ENCODE measurements around the gene NRSN2. TPM values are rescaled to one million over a fixed set of nuclear protein-coding genes. Genes with fewer than 3 reads are reported as not detected.

The NRSN2 gene
- total RNA-seq, 1 donor from 2014 or later, result 17.3 TPM

DNA sequence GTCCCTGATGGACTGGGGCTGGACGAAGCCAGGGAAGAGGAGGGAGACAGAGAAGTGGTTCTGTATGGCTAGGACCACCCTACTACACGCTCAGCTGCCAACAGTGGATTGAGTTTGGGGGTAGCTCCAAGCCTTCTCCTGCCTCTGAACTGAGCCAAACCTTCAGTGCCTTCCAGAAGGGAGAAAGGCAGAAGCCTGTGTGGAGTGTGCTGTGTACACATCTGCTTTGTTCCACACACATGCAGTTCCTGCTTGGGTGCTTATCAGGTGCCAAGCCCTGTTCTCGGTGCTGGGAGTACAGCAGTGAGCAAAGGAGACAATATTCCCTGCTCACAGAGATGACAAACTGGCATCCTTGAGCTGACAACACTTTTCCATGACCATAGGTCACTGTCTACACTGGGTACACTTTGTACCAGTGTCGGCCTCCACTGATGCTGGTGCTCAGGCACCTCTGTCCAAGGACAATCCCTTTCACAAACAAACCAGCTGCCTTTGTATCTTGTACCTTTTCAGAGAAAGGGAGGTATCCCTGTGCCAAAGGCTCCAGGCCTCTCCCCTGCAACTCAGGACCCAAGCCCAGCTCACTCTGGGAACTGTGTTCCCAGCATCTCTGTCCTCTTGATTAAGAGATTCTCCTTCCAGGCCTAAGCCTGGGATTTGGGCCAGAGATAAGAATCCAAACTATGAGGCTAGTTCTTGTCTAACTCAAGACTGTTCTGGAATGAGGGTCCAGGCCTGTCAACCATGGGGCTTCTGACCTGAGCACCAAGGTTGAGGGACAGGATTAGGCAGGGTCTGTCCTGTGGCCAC, 49.9 kb downstream of the NRSN2 start:
- DNase-seq (no peak), ATAC-seq (peak in 1 of 2 donors; percentile 18)
- Histone ChIP-seq H3K27ac (no peak overlapping the region), H3K36me3 (peaks cover 64% of the 10 kb centered on the region), H3K4me1 (no peaks in the 10 kb centered on the region), H3K9me3 (no peaks in the 10 kb centered on the region), H3K27me3 (ENCODE audit: low read depth) (no peaks in the 10 kb centered on the region), H3K4me3 (no peak overlapping the region)
- intact Hi-C loops (cut with DNase I), result no loop called here
- TF ChIP-seq, protein P1, sequence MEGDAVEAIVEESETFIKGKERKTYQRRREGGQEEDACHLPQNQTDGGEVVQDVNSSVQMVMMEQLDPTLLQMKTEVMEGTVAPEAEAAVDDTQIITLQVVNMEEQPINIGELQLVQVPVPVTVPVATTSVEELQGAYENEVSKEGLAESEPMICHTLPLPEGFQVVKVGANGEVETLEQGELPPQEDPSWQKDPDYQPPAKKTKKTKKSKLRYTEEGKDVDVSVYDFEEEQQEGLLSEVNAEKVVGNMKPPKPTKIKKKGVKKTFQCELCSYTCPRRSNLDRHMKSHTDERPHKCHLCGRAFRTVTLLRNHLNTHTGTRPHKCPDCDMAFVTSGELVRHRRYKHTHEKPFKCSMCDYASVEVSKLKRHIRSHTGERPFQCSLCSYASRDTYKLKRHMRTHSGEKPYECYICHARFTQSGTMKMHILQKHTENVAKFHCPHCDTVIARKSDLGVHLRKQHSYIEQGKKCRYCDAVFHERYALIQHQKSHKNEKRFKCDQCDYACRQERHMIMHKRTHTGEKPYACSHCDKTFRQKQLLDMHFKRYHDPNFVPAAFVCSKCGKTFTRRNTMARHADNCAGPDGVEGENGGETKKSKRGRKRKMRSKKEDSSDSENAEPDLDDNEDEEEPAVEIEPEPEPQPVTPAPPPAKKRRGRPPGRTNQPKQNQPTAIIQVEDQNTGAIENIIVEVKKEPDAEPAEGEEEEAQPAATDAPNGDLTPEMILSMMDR (IDR thresholded peaks at IDR 0.05), result no peak

DNA sequence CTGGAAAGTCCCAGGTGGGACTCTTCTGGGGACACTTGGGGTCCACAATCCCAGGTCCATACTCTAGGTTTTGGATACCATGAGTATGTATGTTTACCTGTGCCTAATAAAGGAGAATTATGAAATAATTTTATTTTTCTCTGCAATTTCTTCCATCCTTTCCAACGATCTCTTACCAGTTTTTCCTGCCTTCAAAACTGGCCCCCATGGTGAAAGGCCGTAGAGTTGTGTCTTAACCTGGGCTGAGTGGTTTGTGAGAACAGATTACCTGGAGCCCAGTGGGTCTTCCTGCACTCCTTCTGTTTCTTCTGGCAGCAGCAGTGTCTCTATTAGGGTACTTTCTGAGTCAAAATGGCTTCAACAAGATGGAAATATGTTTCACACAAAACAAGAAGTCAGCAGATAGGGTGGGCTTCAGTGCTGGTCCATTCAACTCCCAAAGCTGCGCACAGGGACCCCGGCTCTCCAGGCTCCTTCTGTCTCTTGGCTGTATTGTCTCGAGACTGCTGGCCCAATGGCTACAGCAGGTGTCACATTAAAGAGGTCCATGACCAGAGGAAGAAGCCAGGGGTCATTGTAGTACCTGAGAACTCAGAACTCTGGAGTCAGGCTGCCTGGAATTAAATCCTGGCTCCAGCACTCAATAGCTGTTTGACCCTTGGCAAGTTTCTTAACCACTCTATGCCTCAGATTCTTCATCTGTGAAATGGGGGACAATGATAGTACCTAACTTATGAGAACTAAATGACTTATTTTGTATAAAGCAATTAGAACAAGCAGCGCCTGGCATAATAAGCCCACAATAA, 50.7 kb downstream of the NRSN2 start:
- Histone ChIP-seq H3K4me3 (no peak overlapping the region), H3K27ac (no peak overlapping the region), H3K36me3 (peaks cover 56% of the 10 kb centered on the region), H3K27me3 (ENCODE audit: low read depth) (no peaks in the 10 kb centered on the region), H3K4me1 (no peaks in the 10 kb centered on the region), H3K9me3 (no peaks in the 10 kb centered on the region)
- DNase-seq (no peak), ATAC-seq (no peak)
- intact Hi-C loops (cut with DNase I), result no loop called here
- TF ChIP-seq, protein P1 (IDR thresholded peaks at IDR 0.05), result no peak

DNA sequence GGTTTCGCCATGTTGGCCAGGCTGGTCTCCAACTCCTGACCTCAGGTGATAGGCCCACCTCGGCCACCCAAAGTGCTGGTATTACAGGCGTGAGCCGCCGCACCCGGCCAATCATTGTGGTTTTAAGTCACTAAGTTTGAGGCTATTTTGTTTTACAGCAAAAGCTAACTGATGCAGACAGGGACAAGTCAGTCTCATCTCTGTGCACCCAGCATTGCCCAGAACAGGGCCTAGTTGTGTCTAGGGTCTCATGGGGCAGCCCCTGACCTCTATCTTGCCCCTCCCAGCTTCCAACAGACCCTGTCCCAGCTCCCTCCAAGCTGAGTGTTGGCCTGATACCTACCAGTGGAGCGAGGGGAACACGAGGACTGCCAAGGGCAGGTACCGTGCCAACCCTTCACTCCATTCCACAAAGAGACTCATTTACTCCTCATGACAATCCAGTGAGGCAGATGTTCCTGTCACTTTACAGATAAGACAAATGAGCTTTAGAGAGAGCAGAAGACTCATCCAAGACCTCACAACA, 52.3 kb downstream of the NRSN2 start:
- intact Hi-C loops (cut with DNase I), result no loop called here
- H3K4me3 ChIP-seq, result no peak overlapping the region

DNA sequence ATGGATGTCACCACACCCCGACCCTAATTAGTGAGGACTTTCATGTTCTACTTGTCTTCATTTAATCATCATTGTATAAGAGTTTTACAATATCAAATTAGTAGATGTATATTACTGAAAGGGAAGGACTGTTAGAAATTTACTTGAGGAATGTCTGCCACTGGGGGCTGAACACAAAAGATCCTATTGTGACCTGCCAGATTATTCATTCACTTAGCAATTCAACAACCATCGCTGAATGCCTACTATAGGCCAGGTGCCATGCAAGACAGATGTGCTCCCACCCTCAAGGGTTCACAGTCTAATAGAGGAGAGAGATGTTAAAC, 53.2 kb downstream of the NRSN2 start:
- TF ChIP-seq, protein P1 (IDR thresholded peaks at IDR 0.05), result no peak

More for the DNA sequence above, 52.3 kb downstream of the NRSN2 start:
- TF ChIP-seq, protein P1 (IDR thresholded peaks at IDR 0.05), result no peak
- ATAC-seq, result no peak
- H3K4me1 ChIP-seq, result no peaks in the 10 kb centered on the region
- no peak overlapping the region for H3K27ac ChIP-seq
- no peaks in the 10 kb centered on the region for H3K27me3 ChIP-seq (ENCODE audit: low read depth)
- no peak for DNase-seq
- no peaks in the 10 kb centered on the region for H3K9me3 ChIP-seq
- peaks cover 41% of the 10 kb centered on the region for H3K36me3 ChIP-seq

DNA sequence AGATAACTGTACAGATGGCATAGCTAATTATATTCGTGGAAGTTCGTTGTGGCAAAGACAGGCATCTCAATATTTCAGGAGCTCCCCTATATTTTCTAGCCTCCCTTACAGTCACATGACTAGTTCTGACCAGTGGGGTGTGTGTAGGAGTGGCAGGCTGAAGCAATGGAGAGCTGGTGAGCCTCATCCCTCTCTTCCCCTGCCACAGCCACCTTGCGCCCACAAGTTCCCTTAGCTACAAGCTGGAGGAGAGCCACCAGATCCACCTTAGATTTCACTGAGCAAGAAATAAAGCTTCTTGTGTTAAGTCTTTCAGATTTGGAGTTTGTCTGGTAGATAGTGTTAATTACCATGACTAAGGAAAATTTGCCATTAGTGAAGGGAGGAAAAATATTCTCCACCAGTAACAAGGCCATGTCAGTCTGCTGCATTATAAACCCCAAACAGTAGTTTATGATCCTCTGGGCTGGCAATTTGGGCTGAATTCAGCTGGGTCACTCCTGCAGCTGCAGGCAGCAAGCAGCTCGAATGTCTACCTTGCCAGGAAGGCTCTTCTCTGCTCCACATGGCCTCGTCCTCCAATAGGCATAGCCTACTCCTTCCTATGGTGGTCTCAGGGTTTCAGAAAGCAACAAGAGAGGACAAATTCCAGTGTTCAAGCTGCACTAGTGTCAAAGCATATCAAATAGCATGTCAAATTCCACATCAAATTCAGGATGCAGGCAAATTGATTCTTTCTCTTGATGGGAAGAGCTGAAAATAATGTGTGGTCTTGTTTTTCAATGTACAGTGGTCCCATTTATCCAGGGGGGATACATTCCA, 53.8 kb downstream of the NRSN2 start:
- Histone ChIP-seq H3K36me3 (peaks cover 27% of the 10 kb centered on the region), H3K27ac (no peak overlapping the region), H3K4me1 (no peaks in the 10 kb centered on the region), H3K27me3 (ENCODE audit: low read depth) (no peaks in the 10 kb centered on the region), H3K9me3 (no peaks in the 10 kb centered on the region), H3K4me3 (no peak overlapping the region)
- DNase-seq (no peak), ATAC-seq (no peak)
- intact Hi-C loops (cut with DNase I), result loop anchor here (10.0 kb wide), 1 partner anchor 46 kb away; no protein-coding TSS in a partner anchor
- TF ChIP-seq, protein P1 (IDR thresholded peaks at IDR 0.05), result no peak

More for the DNA sequence above, 53.2 kb downstream of the NRSN2 start:
- H3K27me3 ChIP-seq (ENCODE audit: low read depth), result no peaks in the 10 kb centered on the region
- no peak for DNase-seq
- H3K27ac ChIP-seq, result no peak overlapping the region
- intact Hi-C loops (cut with DNase I), result loop anchor here (10.0 kb wide), 1 partner anchor 45 kb away; no protein-coding TSS in a partner anchor
- no peaks in the 10 kb centered on the region for H3K4me1 ChIP-seq
- H3K9me3 ChIP-seq, result no peaks in the 10 kb centered on the region
- H3K36me3 ChIP-seq, result peaks cover 33% of the 10 kb centered on the region
- H3K4me3 ChIP-seq, result no peak overlapping the region
- ATAC-seq, result no peak

All from lower lobe of right lung (tissue), 2 donors.